Natural killer cell (primary cell): ENCODE measurements around the gene RCC1. TPM values are rescaled to one million over a fixed set of nuclear protein-coding genes. Genes with fewer than 3 reads are reported as not detected.

Experiments
- ATAC-seq, 3 donors: fragments of 150-1000 bp in 2 of 3; fragments of 200-7000 bp in 1 of 3; cut with Tn5 transposase; 1 replicate in 1 of 3; 2 replicates in 2 of 3; pipeline ENCODE4 v1.10.0; 2021; ENCODE audit warnings: mild to moderate bottlenecking in 2 of 3, moderate library complexity in 2 of 3
- DNase-seq, 2 donors: peaks; one replicate each; pipeline versions ENCODE4 v3.0.0 to v3.0.0-alpha.2; 2013 to 2021; ENCODE audit warnings: mixed read lengths in 1 of 2
- H3K27ac ChIP-seq: one replicate; pipeline ENCODE4 v1.5.1; 2013; ENCODE audit warnings: mild to moderate bottlenecking, low read length
- H3K27me3 ChIP-seq: one replicate; pipeline ENCODE4 v1.6.1; 2013; ENCODE audit warnings: low read length; ENCODE audit not compliant: control insufficient read depth, insufficient read depth
- H3K36me3 ChIP-seq: one replicate; pipeline ENCODE4 v1.6.1; 2013; ENCODE audit warnings: low read length; ENCODE audit not compliant: control insufficient read depth, insufficient read depth
- H3K4me1 ChIP-seq: one replicate; pipeline ENCODE4 v1.6.1; 2013; ENCODE audit warnings: low read length; ENCODE audit not compliant: control insufficient read depth, insufficient read depth
- H3K4me3 ChIP-seq: one replicate; pipeline ENCODE4 v1.5.1; 2013; ENCODE audit warnings: low read length
- H3K9me3 ChIP-seq: one replicate; pipeline ENCODE4 v1.6.1; 2013; ENCODE audit warnings: low read length; ENCODE audit not compliant: control insufficient read depth, insufficient read depth
- H3K27ac Mint-ChIP-seq, 2 donors: one replicate each; pipeline ENCODE4 v1.8.0; 2022; ENCODE audit warnings: mild to moderate bottlenecking in 2 of 2, mixed read lengths in 2 of 2, moderate library complexity in 1 of 2
- H3K27me3 Mint-ChIP-seq, 2 donors: one replicate each; pipeline ENCODE4 v1.8.0; 2022; ENCODE audit warnings: low read depth in 2 of 2, mixed read lengths in 2 of 2
- H3K36me3 Mint-ChIP-seq: one replicate; pipeline ENCODE4 v1.8.0; 2022; ENCODE audit warnings: mixed read lengths
- H3K4me1 Mint-ChIP-seq, 2 donors: one replicate each; pipeline ENCODE4 v1.8.0; 2022; ENCODE audit warnings: mixed read lengths in 2 of 2
- H3K4me3 Mint-ChIP-seq: one replicate; pipeline ENCODE4 v1.8.0; 2022; ENCODE audit warnings: mild to moderate bottlenecking, moderate library complexity, mixed read lengths
- H3K9me3 Mint-ChIP-seq, 2 donors: one replicate each; pipeline ENCODE4 v1.8.0; 2022; ENCODE audit warnings: mixed read lengths in 2 of 2
- WGBS: methylation state at CpG from one replicate; pipeline ENCODE4 v1.1.7; 2013; ENCODE audit warnings: missing lambda C conversion rate; ENCODE audit not compliant: insufficient coverage; 5-methylcytosine and 5-hydroxymethylcytosine counted together
- intact Hi-C: fragments of 100-400 bp; cut with micrococcal nuclease; formaldehyde crosslinking; loops from one replicate; pipeline ENCODE4 v1.14.2; 2022
- total RNA-seq, 4 donors: library from RNA; stranded (reverse); fragments of 120-200 nt in 1 of 4; gene quantifications; one replicate each; pipeline versions ENCODE4 v1.2.3 to v1.2.4, GENCODE V29; 2013 to 2022
- TF ChIP-seq, protein P1 (sequence below): fragments of 200-600 bp; IDR thresholded peaks from one replicate; pipeline ENCODE4 v1.8.0; 2022; ENCODE audit warnings: antibody characterized with exemption

RCC1 gene
- total RNA-seq, 3 donors from 2014 or later (not counting 1 experiment from before 2014, with no cell fraction given): 15.9 to 23.7 (median 19.2) TPM

DNA sequence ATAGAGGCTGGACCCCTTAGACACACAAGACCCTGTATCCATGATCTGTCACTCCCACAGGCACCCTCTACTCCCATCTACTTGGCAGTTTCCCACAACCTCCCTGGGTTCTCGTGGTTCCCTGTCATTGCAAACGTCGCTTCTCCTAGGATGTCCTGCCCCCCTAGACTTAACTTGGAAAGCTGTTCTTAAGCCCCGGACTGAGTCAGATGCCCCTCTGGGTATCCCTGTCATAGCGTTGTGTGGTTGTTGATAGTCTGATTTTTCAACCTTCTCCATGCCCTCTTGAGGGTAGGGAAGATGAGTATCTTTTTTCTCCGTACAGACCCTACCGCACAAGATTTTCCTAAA lies 11.8 kb downstream of the RCC1 start:
- Mint-ChIP-seq H3K4me3 (peak overlapping the region; percentile 93), H3K27me3 (no peaks in the 10 kb centered on the region), H3K27ac (peak overlapping the region; percentile 69 to 90), H3K36me3 (no peaks in the 10 kb centered on the region), H3K9me3 (no peaks in the 10 kb centered on the region), H3K4me1 (peaks cover 18 to 23% of the 10 kb centered on the region in 2 donors)
- intact Hi-C loops: no loop called here
- Histone ChIP-seq H3K4me1 (peaks cover 25% of the 10 kb centered on the region), H3K9me3 (no peaks in the 10 kb centered on the region), H3K4me3 (no peak overlapping the region), H3K27me3 (no peaks in the 10 kb centered on the region), H3K27ac (no peak overlapping the region), H3K36me3 (peaks cover 17% of the 10 kb centered on the region)
- DNase-seq (no peak), ATAC-seq (no peak)
- WGBS: 39% methylated on average over 7 of the region's 7 CpGs
- TF ChIP-seq, protein P1, sequence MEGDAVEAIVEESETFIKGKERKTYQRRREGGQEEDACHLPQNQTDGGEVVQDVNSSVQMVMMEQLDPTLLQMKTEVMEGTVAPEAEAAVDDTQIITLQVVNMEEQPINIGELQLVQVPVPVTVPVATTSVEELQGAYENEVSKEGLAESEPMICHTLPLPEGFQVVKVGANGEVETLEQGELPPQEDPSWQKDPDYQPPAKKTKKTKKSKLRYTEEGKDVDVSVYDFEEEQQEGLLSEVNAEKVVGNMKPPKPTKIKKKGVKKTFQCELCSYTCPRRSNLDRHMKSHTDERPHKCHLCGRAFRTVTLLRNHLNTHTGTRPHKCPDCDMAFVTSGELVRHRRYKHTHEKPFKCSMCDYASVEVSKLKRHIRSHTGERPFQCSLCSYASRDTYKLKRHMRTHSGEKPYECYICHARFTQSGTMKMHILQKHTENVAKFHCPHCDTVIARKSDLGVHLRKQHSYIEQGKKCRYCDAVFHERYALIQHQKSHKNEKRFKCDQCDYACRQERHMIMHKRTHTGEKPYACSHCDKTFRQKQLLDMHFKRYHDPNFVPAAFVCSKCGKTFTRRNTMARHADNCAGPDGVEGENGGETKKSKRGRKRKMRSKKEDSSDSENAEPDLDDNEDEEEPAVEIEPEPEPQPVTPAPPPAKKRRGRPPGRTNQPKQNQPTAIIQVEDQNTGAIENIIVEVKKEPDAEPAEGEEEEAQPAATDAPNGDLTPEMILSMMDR: no peak

DNA sequence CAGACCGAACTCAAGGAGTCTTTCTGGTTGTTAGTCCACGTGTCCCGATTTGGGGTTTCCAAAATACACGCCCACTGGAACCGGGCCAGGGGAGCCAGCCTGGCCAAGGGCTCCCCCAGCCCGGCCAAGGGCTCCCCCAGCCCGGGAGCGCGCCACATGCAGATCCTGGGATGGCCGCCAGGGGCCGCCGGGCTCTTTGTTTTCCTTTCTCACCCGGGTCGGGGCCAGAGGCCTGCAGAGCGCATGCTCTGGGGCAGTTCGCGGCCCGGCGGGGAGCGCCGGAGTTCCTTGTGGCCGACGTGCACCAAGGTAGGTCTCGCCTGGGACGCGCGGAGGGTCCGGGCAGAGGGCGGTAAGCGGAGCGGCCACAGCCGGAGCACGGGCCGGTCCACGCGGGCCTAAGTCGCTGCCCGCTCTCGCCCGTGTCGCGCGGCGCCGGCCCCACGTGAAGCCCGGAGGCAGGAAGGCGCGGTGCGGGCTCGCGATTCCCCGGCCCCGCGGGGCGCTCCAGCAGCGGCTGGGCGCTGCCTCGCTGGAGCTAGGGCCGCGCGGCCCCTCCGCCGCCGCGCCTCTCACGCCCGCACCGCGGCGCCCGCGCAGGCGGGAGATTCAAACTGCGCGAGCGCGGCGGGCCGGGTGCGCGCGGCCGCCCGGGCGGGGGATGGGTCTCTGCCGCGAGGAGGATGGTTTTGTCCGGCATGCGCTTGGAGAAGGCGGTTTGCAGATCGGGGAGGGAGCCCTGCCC lies 12.3 kb downstream of the RCC1 start:
- H3K4me3 ChIP-seq: peak overlapping the region; percentile 46
- peaks cover 19% of the 10 kb centered on the region for H3K4me1 ChIP-seq
- H3K27me3 ChIP-seq: no peaks in the 10 kb centered on the region
- Mint-ChIP-seq H3K4me3 (peak overlapping the region; percentile 93), H3K27ac (peak overlapping the region; percentile 69 to 90), H3K9me3 (no peaks in the 10 kb centered on the region), H3K36me3 (no peaks in the 10 kb centered on the region), H3K27me3 (no peaks in the 10 kb centered on the region), H3K4me1 (peaks cover 15 to 22% of the 10 kb centered on the region in 2 donors)
- no peaks in the 10 kb centered on the region for H3K9me3 ChIP-seq
- peak overlapping the region; percentile 34 for H3K27ac ChIP-seq
- H3K36me3 ChIP-seq: peaks cover 13% of the 10 kb centered on the region
- TF ChIP-seq, protein P1: peak; percentile 97
- under 1% methylated on average over 92 of the region's 92 CpGs for WGBS
- ATAC-seq (peak; percentile 81 to 91 (median 83)), DNase-seq (peak; percentile 88 to 91)
- intact Hi-C loops: loop anchor here (1.0 to 2.0 kb wide), 4 partner anchors 13 to 359 kb away; partner anchors contain the start of gene TRNAU1AP

GRCh38 chr1:28518745-28519341 lies 13.0 kb downstream of the RCC1 start:
- no peaks in the 10 kb centered on the region for H3K9me3 Mint-ChIP-seq
- intact Hi-C loops: loop anchor here (1.0 to 2.0 kb wide), 4 partner anchors 14 to 358 kb away; partner anchors contain the start of gene TRNAU1AP
- H3K4me1 Mint-ChIP-seq: peaks cover 15 to 22% of the 10 kb centered on the region in 2 donors
- TF ChIP-seq, protein P1: no peak
- Histone ChIP-seq H3K27ac (peak overlapping the region; percentile 34), H3K4me3 (peak overlapping the region; percentile 46), H3K9me3 (no peaks in the 10 kb centered on the region), H3K4me1 (peaks cover 16% of the 10 kb centered on the region), H3K36me3 (peaks cover 7% of the 10 kb centered on the region), H3K27me3 (no peaks in the 10 kb centered on the region)
- ATAC-seq (peak; percentile 70 to 79 (median 72)), DNase-seq (peak; percentile 51 to 66)
- H3K27me3 Mint-ChIP-seq: no peaks in the 10 kb centered on the region
- no peaks in the 10 kb centered on the region for H3K36me3 Mint-ChIP-seq
- WGBS: 4% methylated on average over 21 of the region's 21 CpGs
- H3K4me3 Mint-ChIP-seq: peak overlapping the region; percentile 69
- H3K27ac Mint-ChIP-seq: peak overlapping the region; percentile 69 to 90
